PC-3 (cell line): ENCODE results near the gene DCBLD1.

Experiments
- CTCF ChIP-seq: fragments of 300-600 bp; sonication (generic); conservative IDR thresholded peaks from 2 replicates; pipeline ENCODE4 v1.5.1; 2017; ENCODE audit warnings: antibody characterized with exemption, low read depth, mild to moderate bottlenecking, low read length
- EZH2 ChIP-seq: fragments of 300-600 bp; sonication (generic); IDR thresholded peaks from one replicate; pipeline ENCODE4 v1.6.1; 2017; ENCODE audit warnings: antibody characterized with exemption, mild to moderate bottlenecking, low read length; ENCODE audit not compliant: unreplicated experiment

- TF ChIP-seq CTCF (no peak), EZH2 (no peak)
Measured at GRCh38 chr6:117536317-117536716, 53.8 kb downstream of the DCBLD1 start.
